Psoas muscle (tissue), 8 donors: ENCODE results near the gene JAKMIP1. TPM values are rescaled to one million over a fixed set of nuclear protein-coding genes. Genes with fewer than 3 reads are reported as not detected.

Experiments used
- ATAC-seq, 4 donors: fragments of 200-7000 bp; cut with Tn5 transposase; one replicate each; pipeline ENCODE4 v1.9.1; 2020; ENCODE audit warnings: moderate library complexity in 3 of 4, mild to moderate bottlenecking in 2 of 4
- DNase-seq, 2 donors: peaks; one replicate each; pipeline ENCODE4 v3.0.0-alpha.2; 2020
- H3K27ac ChIP-seq: fragments of 200-600 bp; one replicate; pipeline ENCODE4 v1.8.0; 2022
- H3K27me3 ChIP-seq, 3 donors: fragments of 200-600 bp in 1 of 3; one replicate each; pipeline versions ENCODE4 v1.6.1 to v1.8.0; 2013 to 2022; ENCODE audit warnings: low read length in 2 of 3, mild to moderate bottlenecking in 2 of 3, moderate library complexity in 1 of 3; ENCODE audit not compliant: insufficient read depth in 3 of 3
- H3K36me3 ChIP-seq, 2 donors: fragments of 200-600 bp in 1 of 2; one replicate each; pipeline versions ENCODE4 v1.6.1 to v1.8.0; 2013 to 2022; ENCODE audit warnings: low read depth in 1 of 2, mild to moderate bottlenecking in 1 of 2, moderate library complexity in 1 of 2; ENCODE audit not compliant: insufficient read depth in 1 of 2
- H3K4me1 ChIP-seq: fragments of 200-600 bp; one replicate; pipeline ENCODE4 v1.8.0; 2022
- H3K4me3 ChIP-seq: fragments of 200-600 bp; one replicate; pipeline ENCODE4 v1.8.0; 2022; ENCODE audit warnings: mild to moderate bottlenecking
- H3K9me3 ChIP-seq: fragments of 200-600 bp; one replicate; pipeline ENCODE4 v1.8.0; 2022
- CTCF ChIP-seq: fragments of 200-600 bp; IDR thresholded peaks from one replicate; pipeline ENCODE4 v1.8.0; 2022; ENCODE audit warnings: antibody characterized with exemption
- WGBS, 3 donors: extraction: QIAGEN DNeasy Blood & Tissue Kit; methylation state at CpG; one replicate each; pipeline versions ENCODE4 v1.1.6 to v1.1.7; 2013; 5-methylcytosine and 5-hydroxymethylcytosine counted together
- intact Hi-C, 2 donors: fragments of 100-400 bp; cut with DNase I; formaldehyde crosslinking; loops; one replicate each; pipeline versions ENCODE4 v1.11.0 to v1.14.2; 2022
- polyA plus RNA-seq, 3 donors: library from polyadenylated mRNA; stranded (reverse); fragments of 200-250 nt; gene quantifications; one replicate each; pipeline ENCODE4 v1.2.3, GENCODE V29; 2013
- total RNA-seq, 4 donors: library from RNA; stranded (reverse); fragmentation: NEBNext Ultra II Directional in 2 of 4; extraction: Animal tissue kit (Norgen Biotek cat#: 25700) in 2 of 4; gene quantifications; one replicate each; pipeline versions ENCODE4 v1.2.1 to v1.2.4, GENCODE V29; 2021 to 2023
- donor health status: healthy with polysubstance abuse.
- donor health status: DM: no; HTN: no; CAD: no; lungs with moderate emphysema.
- donor health status: Bipolar disorder and iron deficiency.
- donor health status: healthy.
- donor health status: DM: yes; HTN: yes; CAD: no.
- donor health status: DM: no; HTN: no; CAD: no.
- donor health status: DM: no; HTN: no; CAD: no.
- donor health status: DM: yes; HTN: yes; CAD: no.

Gene JAKMIP1
- total and polyA plus RNA-seq, 7 donors: 0.04 TPM; not detected in 6

DNA sequence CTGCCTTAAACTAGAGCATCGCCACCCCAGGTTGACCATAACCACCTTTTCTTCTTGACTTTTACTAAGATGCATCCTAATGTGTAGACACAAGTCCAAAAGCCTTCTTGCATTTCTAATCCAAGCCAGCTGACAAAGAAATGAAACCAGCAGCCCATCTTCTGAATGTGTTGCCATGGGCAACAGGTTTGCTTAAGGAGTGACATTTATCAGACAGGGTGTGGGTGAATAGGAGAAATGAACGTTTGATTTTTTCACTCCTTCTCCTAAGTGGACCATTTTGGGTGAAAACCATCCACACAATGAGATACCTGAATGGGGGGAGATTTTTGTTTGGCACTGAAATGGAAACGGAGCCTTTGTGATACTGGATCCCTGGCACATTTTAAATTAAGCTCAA, 109.4 kb downstream of the JAKMIP1 start:
- TF ChIP-seq CTCF: no peak
- DNase-seq (no peak), ATAC-seq (no peak)
- peaks cover 0 to 8% (median 0%) of the 10 kb centered on the region in 3 donors for H3K27me3 ChIP-seq
- 53 to 59% (median 56%) methylated on average over 3 of the region's 3 CpGs for WGBS, 3 donors
- no peaks in the 10 kb centered on the region for H3K9me3 ChIP-seq
- no peaks in the 10 kb centered on the region for H3K4me1 ChIP-seq
- H3K4me3 ChIP-seq: no peak overlapping the region
- intact Hi-C loops: no loop called here
- H3K36me3 ChIP-seq: no peaks in the 10 kb centered on the region
- H3K27ac ChIP-seq: no peak overlapping the region

- Histone ChIP-seq H3K4me1 (no peaks in the 10 kb centered on the region), H3K27ac (no peak overlapping the region), H3K4me3 (no peak overlapping the region), H3K9me3 (no peaks in the 10 kb centered on the region), H3K27me3 (peaks cover 0 to 7% (median 0%) of the 10 kb centered on the region in 3 donors), H3K36me3 (no peaks in the 10 kb centered on the region)
- no peak for TF ChIP-seq CTCF
- intact Hi-C loops: no loop called here
- DNase-seq (no peak), ATAC-seq (no peak)
- WGBS, 3 donors: 88 to 94% (median 91%) methylated on average over 2 of the region's 2 CpGs
Observed at GRCh38 chr4:6088950-6089349, 111.4 kb downstream of the JAKMIP1 start.

- intact Hi-C loops: no loop called here
- H3K36me3 ChIP-seq: no peaks in the 10 kb centered on the region
- DNase-seq (no peak), ATAC-seq (no peak)
- no peaks in the 10 kb centered on the region for H3K9me3 ChIP-seq
- peak; percentile 17 for TF ChIP-seq CTCF
- 54 to 56% (median 56%) methylated on average over 7 of the region's 7 CpGs for WGBS, 3 donors
- no peak overlapping the region for H3K4me3 ChIP-seq
- H3K27me3 ChIP-seq: peaks cover 0 to 3% (median 0%) of the 10 kb centered on the region in 3 donors
- no peaks in the 10 kb centered on the region for H3K4me1 ChIP-seq
- H3K27ac ChIP-seq: no peak overlapping the region
Observed at GRCh38 chr4:6087669-6088341, 112.5 kb downstream of the JAKMIP1 start.

GRCh38 chr4:6086846-6087245, 113.5 kb downstream of the JAKMIP1 start:
- H3K36me3 ChIP-seq: no peaks in the 10 kb centered on the region
- no peaks in the 10 kb centered on the region for H3K9me3 ChIP-seq
- no peak overlapping the region for H3K4me3 ChIP-seq
- H3K4me1 ChIP-seq: no peaks in the 10 kb centered on the region
- DNase-seq: no peak
- no peak for TF ChIP-seq CTCF
- intact Hi-C loops: loop anchor here in 1 of 2 donors (1.0 kb wide), 1 partner anchor 88 kb away; no protein-coding TSS in a partner anchor
- no peak overlapping the region for H3K27ac ChIP-seq
- 45 to 62% (median 46%) methylated on average over 3 of the region's 3 CpGs for WGBS, 3 donors
- H3K27me3 ChIP-seq: peaks cover 0 to 2% (median 0%) of the 10 kb centered on the region in 3 donors
- no peak for ATAC-seq
